Cardiac muscle cell (in vitro differentiated cells and primary cell): ENCODE measurements around the gene GOLGA1. TPM values are rescaled to one million over a fixed set of nuclear protein-coding genes. Genes with fewer than 3 reads are reported as not detected.

Experiments used
- DNase-seq, 2 donors: peaks; one replicate each; pipeline versions ENCODE4 v3.0.0 to v3.0.0-alpha.2; 2010 to 2017; ENCODE audit warnings: low read depth in 1 of 2, low spot score in 1 of 2
- H3K27ac ChIP-seq: fragments of 200-600 bp; sonication (generic); 2 replicates; pipeline ENCODE4 v1.5.1; 2016
- H3K27me3 ChIP-seq: fragments of 200-600 bp; sonication (generic); 2 replicates; pipeline ENCODE4 v1.6.0; 2016; ENCODE audit warnings: control low read depth
- H3K36me3 ChIP-seq: fragments of 200-600 bp; sonication (generic); 2 replicates; pipeline ENCODE4 v1.5.1; 2016; ENCODE audit warnings: control low read depth
- H3K4me1 ChIP-seq: fragments of 200-600 bp; sonication (generic); 2 replicates; pipeline ENCODE4 v1.8.1; 2017; ENCODE audit warnings: low read depth, mild to moderate bottlenecking, mixed run types
- H3K4me3 ChIP-seq: fragments of 200-600 bp; sonication (generic); 2 replicates; pipeline ENCODE4 v1.5.1; 2016; ENCODE audit warnings: mild to moderate bottlenecking
- H3K9me3 ChIP-seq: fragments of 200-600 bp; sonication (generic); 2 replicates; pipeline ENCODE4 v1.5.1; 2017; ENCODE audit warnings: low read depth, mild to moderate bottlenecking, control low read depth
- CTCF ChIP-seq: IDR thresholded peaks from 2 replicates; pipeline ENCODE4 v1.5.1; 2012; ENCODE audit warnings: low read depth, mild to moderate bottlenecking, low read length
- polyA plus RNA-seq: library from polyadenylated mRNA; unstranded; fragments of >200 nt; fragmentation: Nextera tagmentation; extraction: Ambion mirVana; gene quantifications from 2 replicates; pipeline ENCODE4 v1.2.1, GENCODE V29; 2016
- total RNA-seq: library from RNA; depleted of rRNA; stranded (reverse); fragments of >200 nt; gene quantifications from 2 replicates; pipeline ENCODE4 v1.2.3, GENCODE V29; 2016

Gene GOLGA1
- total and polyA plus RNA-seq, 2 experiments from 2014 or later: 15.0 to 21.1 TPM

- H3K27ac ChIP-seq: peak within 1 kb of the TSS; percentile 97
- peaks cover 27% of the 10 kb centered on the region for H3K36me3 ChIP-seq
- H3K4me1 ChIP-seq: peaks cover 6% of the 10 kb centered on the region
- TF ChIP-seq CTCF: peak; percentile 27
- H3K4me3 ChIP-seq: peak within 1 kb of the TSS; percentile 74
- peak; percentile 97 to 98 for DNase-seq
- H3K27me3 ChIP-seq: no peaks in the 10 kb centered on the region
- no peaks in the 10 kb centered on the region for H3K9me3 ChIP-seq
Observed at GRCh38 chr9:124861342-124862229, 79.3 kb downstream of the GOLGA1 start, which contains the start of the genes ARPC5L and RPL35. ARPC5L (plus strand) TSS chr9:124862130; CDS start chr9:124869291, 7,161 bp downstream. RPL35 (minus strand) TSS chr9:124861957; CDS start chr9:124861912, 45 bp downstream.

GRCh38 chr9:124860582-124861341, 80.1 kb downstream of the GOLGA1 start:
- H3K27me3 ChIP-seq: no peaks in the 10 kb centered on the region
- no peak for DNase-seq
- H3K36me3 ChIP-seq: peaks cover 27% of the 10 kb centered on the region
- H3K9me3 ChIP-seq: no peaks in the 10 kb centered on the region
- peak overlapping the region; percentile 97 for H3K27ac ChIP-seq
- peaks cover 6% of the 10 kb centered on the region for H3K4me1 ChIP-seq
- no peak for TF ChIP-seq CTCF
- peak overlapping the region; percentile 74 for H3K4me3 ChIP-seq

- peak overlapping the region; percentile 74 for H3K4me3 ChIP-seq
- no peaks in the 10 kb centered on the region for H3K27me3 ChIP-seq
- H3K4me1 ChIP-seq: peaks cover 6% of the 10 kb centered on the region
- no peak for DNase-seq
- peak overlapping the region; percentile 49 for H3K27ac ChIP-seq
- peaks cover 27% of the 10 kb centered on the region for H3K36me3 ChIP-seq
- no peaks in the 10 kb centered on the region for H3K9me3 ChIP-seq
- no peak for TF ChIP-seq CTCF
Observed at GRCh38 chr9:124859803-124860581, 80.9 kb downstream of the GOLGA1 start.

- no peak for TF ChIP-seq CTCF
Observed at GRCh38 chr9:124858330-124859046, 82.4 kb downstream of the GOLGA1 start.

More at GRCh38 chr9:124858330-124859046, 82.4 kb downstream of the GOLGA1 start:
- Histone ChIP-seq H3K9me3 (no peaks in the 10 kb centered on the region), H3K27me3 (no peaks in the 10 kb centered on the region), H3K36me3 (peaks cover 27% of the 10 kb centered on the region), H3K4me3 (no peak overlapping the region), H3K27ac (peak overlapping the region; percentile 49), H3K4me1 (peaks cover 6% of the 10 kb centered on the region)
- no peak for DNase-seq
